PC-3 (cell line): ENCODE results near the gene PREX1. TPM values are rescaled to one million over a fixed set of nuclear protein-coding genes. Genes with fewer than 3 reads are reported as not detected.

Experiments
- ATAC-seq: fragments of 200-7000 bp; cut with Tn5 transposase; 2 replicates; pipeline ENCODE4 v1.9.1; 2020; ENCODE audit warnings: mild to moderate bottlenecking, moderate library complexity
- BruUV-seq: library from RNA; stranded (reverse); fragments of 400-500 nt; replicated peaks from 2 replicates; lab custom pipeline; 2021; lab: Mats Ljungman, UMichigan
- CTCF ChIA-PET: fragments of 300-600 bp; sonication (Branson Sonifier 250); formaldehyde crosslinking; loops from one replicate; lab custom pipeline; 2022; ENCODE audit warnings: antibody characterized with exemption; lab: Charles Lee
- POLR2A ChIA-PET: fragments of 300-600 bp; sonication (Branson Sonifier 250); formaldehyde crosslinking; loops from one replicate; lab custom pipeline; 2022; ENCODE audit warnings: antibody characterized with exemption; ENCODE audit not compliant: unreplicated experiment; lab: Charles Lee
- DNase-seq: peaks from one replicate; pipeline ENCODE4 v3.0.0-alpha.2; 2015
- H2AFZ ChIP-seq: fragments of 300-600 bp; sonication (generic); 2 replicates; pipeline ENCODE4 v1.6.0; 2016; ENCODE audit warnings: antibody characterized with exemption, low read length
- H3F3A ChIP-seq: fragments of 300-600 bp; sonication (generic); one replicate; pipeline ENCODE4 v1.6.0; 2017; ENCODE audit warnings: antibody characterized with exemption, low read length, control low read depth, mild to moderate bottlenecking; ENCODE audit not compliant: unreplicated experiment
- H3K27ac ChIP-seq: fragments of 300-600 bp; sonication (generic); 2 replicates; pipeline ENCODE4 v1.5.1; 2016; ENCODE audit warnings: mild to moderate bottlenecking, low read length
- H3K27me3 ChIP-seq: fragments of 300-600 bp; sonication (generic); 2 replicates; pipeline ENCODE4 v1.6.1; 2016; ENCODE audit warnings: low read length, mixed read lengths
- H3K36me3 ChIP-seq: fragments of 300-600 bp; sonication (generic); 2 replicates; pipeline ENCODE4 v1.6.1; 2016; ENCODE audit warnings: low read depth, mixed run types, low read length, mixed read lengths
- H3K4me1 ChIP-seq: fragments of 300-600 bp; sonication (generic); 2 replicates; pipeline ENCODE4 v1.5.1; 2016; ENCODE audit warnings: low read length; ENCODE audit not compliant: insufficient read depth
- H3K4me2 ChIP-seq: fragments of 300-600 bp; sonication (generic); 2 replicates; pipeline ENCODE4 v1.6.0; 2016; ENCODE audit warnings: low read length
- H3K4me3 ChIP-seq: fragments of 300-600 bp; sonication (generic); 2 replicates; pipeline ENCODE4 v1.5.1; 2016; ENCODE audit warnings: mild to moderate bottlenecking, low read length, mixed read lengths
- H3K79me2 ChIP-seq: fragments of 300-600 bp; sonication (generic); 2 replicates; pipeline ENCODE4 v1.6.1; 2017; ENCODE audit warnings: low read length, mixed read lengths
- H3K9ac ChIP-seq: fragments of 300-600 bp; sonication (generic); 2 replicates; pipeline ENCODE4 v1.6.0; 2016; ENCODE audit warnings: mild to moderate bottlenecking, low read length
- H3K9me2 ChIP-seq: fragments of 300-600 bp; sonication (generic); replicated peaks from 2 replicates; pipeline ENCODE4 v1.6.1; 2016; ENCODE audit warnings: mixed run types, low read length, mixed read lengths
- H3K9me3 ChIP-seq: fragments of 300-600 bp; sonication (generic); 2 replicates; pipeline ENCODE4 v1.6.1; 2016; ENCODE audit warnings: low read length, mixed read lengths
- H4K20me1 ChIP-seq: fragments of 300-600 bp; sonication (generic); 2 replicates; pipeline ENCODE4 v1.6.1; 2016; ENCODE audit warnings: low read length, mixed read lengths
- CTCF ChIP-seq: fragments of 300-600 bp; sonication (generic); conservative IDR thresholded peaks from 2 replicates; pipeline ENCODE4 v1.5.1; 2017; ENCODE audit warnings: antibody characterized with exemption, low read depth, mild to moderate bottlenecking, low read length
- EZH2 ChIP-seq: fragments of 300-600 bp; sonication (generic); IDR thresholded peaks from one replicate; pipeline ENCODE4 v1.6.1; 2017; ENCODE audit warnings: antibody characterized with exemption, mild to moderate bottlenecking, low read length; ENCODE audit not compliant: unreplicated experiment
- EZH2phosphoT487 ChIP-seq: fragments of 300-600 bp; sonication (generic); IDR thresholded peaks from 2 replicates; pipeline ENCODE4 v1.6.1; 2018; ENCODE audit warnings: mild to moderate bottlenecking, antibody characterized with exemption, low read length, borderline replicate concordance
- intact Hi-C: fragments of 100-400 bp; cut with micrococcal nuclease; formaldehyde crosslinking; loops from 2 replicates; pipeline ENCODE4 v1.9.0; 2023
- total RNA-seq: library from RNA; depleted of rRNA; stranded (reverse); fragments of >200 nt; gene quantifications from 2 replicates; pipeline ENCODE4 v1.2.3, GENCODE V29; 2014

Gene PREX1
- total RNA-seq, 1 experiment from 2014 or later, result 22.1 TPM

DNA sequence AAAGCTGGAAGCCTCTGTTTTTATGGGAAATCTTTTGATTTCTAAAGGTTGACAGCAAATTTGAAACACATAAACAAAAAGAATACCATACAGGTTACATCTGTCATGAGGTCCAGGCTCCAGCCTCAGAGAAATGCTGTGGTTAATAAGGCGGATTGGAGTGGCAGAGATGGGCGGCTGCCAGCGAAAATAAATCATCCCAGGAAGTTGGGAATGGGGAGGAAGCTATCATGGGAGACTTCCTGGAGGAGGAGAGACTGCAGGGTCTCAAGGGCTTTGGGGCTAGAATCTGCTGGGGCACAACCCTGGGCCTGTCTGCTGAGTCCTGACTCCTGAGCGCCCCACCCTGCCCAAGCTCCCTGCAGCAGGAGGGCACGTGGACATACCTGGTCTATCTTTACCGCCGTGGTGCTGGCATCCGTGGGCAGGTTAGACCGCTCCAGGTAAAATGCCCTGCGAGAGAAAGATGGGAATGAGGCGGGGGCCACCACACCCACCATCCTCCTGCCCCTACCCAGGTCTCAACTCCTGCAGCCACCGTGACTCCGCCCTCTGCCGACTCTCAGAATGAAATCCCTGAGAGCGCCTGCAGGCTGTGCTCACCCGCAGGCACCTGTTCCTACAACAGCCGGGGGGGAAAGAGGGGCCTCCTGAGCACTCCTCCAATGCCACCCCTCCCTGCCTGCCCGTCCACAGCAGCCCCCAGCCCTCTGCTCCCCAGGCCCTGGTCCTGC is 197.3 kb downstream of the PREX1 start:
- Histone ChIP-seq H3K79me2 (no peaks in the 10 kb centered on the region), H3K36me3 (no peaks in the 10 kb centered on the region), H4K20me1 (no peaks in the 10 kb centered on the region), H3K4me1 (no peaks in the 10 kb centered on the region), H3K4me3 (no peak overlapping the region), H3K27ac (no peak overlapping the region), H3K9me3 (no peaks in the 10 kb centered on the region), H2AFZ (no peak overlapping the region), H3K27me3 (no peaks in the 10 kb centered on the region), H3F3A (no peaks in the 10 kb centered on the region), H3K4me2 (no peak overlapping the region), H3K9ac (no peak overlapping the region), H3K9me2 (no peaks in the 10 kb centered on the region)
- DNase-seq (no peak), ATAC-seq (no peak)
- TF ChIP-seq CTCF (no peak), EZH2phosphoT487 (no peak), EZH2 (no peak)
- intact Hi-C loops, result no loop called here
- ChIA-PET POLR2A (no interaction called here), CTCF (no interaction called here)
- BruUV-seq, result no TSS peak

DNA sequence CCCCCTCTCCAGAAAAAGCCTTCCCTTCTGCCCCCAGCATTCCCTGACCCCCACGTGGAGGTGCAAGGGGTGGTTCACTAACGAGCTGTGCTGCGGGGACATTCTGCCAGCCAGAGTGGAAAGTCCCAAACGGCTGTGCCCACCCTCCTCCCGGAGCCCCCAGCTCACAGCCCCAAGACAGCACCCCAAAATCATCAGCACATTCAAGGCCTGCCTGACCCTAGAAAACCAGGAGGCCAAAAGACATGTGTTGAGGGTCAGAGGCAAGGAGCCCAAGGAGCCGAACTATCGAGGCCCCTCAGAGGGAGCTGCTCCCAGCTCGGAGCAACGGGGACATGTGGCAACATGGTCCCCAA is 197.9 kb downstream of the PREX1 start:
- Histone ChIP-seq H3K9me2 (no peaks in the 10 kb centered on the region), H3K27me3 (no peaks in the 10 kb centered on the region), H3K9me3 (no peaks in the 10 kb centered on the region), H3K27ac (no peak overlapping the region), H3K9ac (no peak overlapping the region), H3K4me1 (no peaks in the 10 kb centered on the region), H2AFZ (no peak overlapping the region), H3K4me2 (no peak overlapping the region), H3K4me3 (no peak overlapping the region), H3F3A (no peaks in the 10 kb centered on the region), H4K20me1 (no peaks in the 10 kb centered on the region), H3K79me2 (no peaks in the 10 kb centered on the region), H3K36me3 (no peaks in the 10 kb centered on the region)
- BruUV-seq, result no TSS peak
- CTCF ChIA-PET, result no interaction called here
- intact Hi-C loops, result no loop called here
- TF ChIP-seq EZH2phosphoT487 (no peak), CTCF (no peak), EZH2 (no peak)
- ATAC-seq (no peak), DNase-seq (no peak)
- POLR2A ChIA-PET, result no interaction called here
